ENCODE results near the gene AKAP4.

AKAP4 gene

GRCh38 chrX:50165727-50166126, 35.1 kb downstream of the AKAP4 start:
- H3K4me3 ChIP-seq (replicated peaks in 1 of 2; ENCODE audit: low read depth in 2 of 2, low read length in 2 of 2) = no peak overlapping the region
- no peak for TF ChIP-seq CTCF (IDR thresholded peaks at IDR 0.05; ENCODE audit: low read depth, low read length)
- DNase-seq (ENCODE audit: low read depth in 2 of 2) = no peak

- TF ChIP-seq CTCF (IDR thresholded peaks at IDR 0.05; ENCODE audit: low read depth, low read length) = no peak
- peak in 1 of 2 donors; percentile 42 for DNase-seq (ENCODE audit: low read depth in 2 of 2)
Observed at GRCh38 chrX:50161127-50161526, 39.7 kb downstream of the AKAP4 start.

GRCh38 chrX:50158593-50158992, 42.2 kb downstream of the AKAP4 start:
- no peak for DNase-seq (ENCODE audit: low read depth in 2 of 2)
- no peak overlapping the region for H3K4me3 ChIP-seq (replicated peaks in 1 of 2; ENCODE audit: low read depth in 2 of 2, low read length in 2 of 2)
- TF ChIP-seq CTCF (IDR thresholded peaks at IDR 0.05; ENCODE audit: low read depth, low read length) = no peak

More at GRCh38 chrX:50161127-50161526, 39.7 kb downstream of the AKAP4 start:
- H3K4me3 ChIP-seq (replicated peaks in 1 of 2; ENCODE audit: low read depth in 2 of 2, low read length in 2 of 2) = no peak overlapping the region

- H3K4me3 ChIP-seq (replicated peaks in 1 of 2; ENCODE audit: low read depth in 2 of 2, low read length in 2 of 2) = no peak overlapping the region
- TF ChIP-seq CTCF (IDR thresholded peaks at IDR 0.05; ENCODE audit: low read depth, low read length) = no peak
- peak; percentile 20 to 23 for DNase-seq (ENCODE audit: low read depth in 2 of 2)
Observed at GRCh38 chrX:50157545-50158135, 43.2 kb downstream of the AKAP4 start.

- DNase-seq (ENCODE audit: low read depth in 2 of 2) = no peak
- H3K4me3 ChIP-seq (replicated peaks in 1 of 2; ENCODE audit: low read depth in 2 of 2, low read length in 2 of 2) = no peak overlapping the region
- TF ChIP-seq CTCF (IDR thresholded peaks at IDR 0.05; ENCODE audit: low read depth, low read length) = no peak
Observed at GRCh38 chrX:50154429-50154828, 46.4 kb downstream of the AKAP4 start.

GRCh38 chrX:50152456-50152855, 48.4 kb downstream of the AKAP4 start:
- no peak for TF ChIP-seq CTCF (IDR thresholded peaks at IDR 0.05; ENCODE audit: low read depth, low read length)
- DNase-seq (ENCODE audit: low read depth in 2 of 2) = no peak
- H3K4me3 ChIP-seq (replicated peaks in 1 of 2; ENCODE audit: low read depth in 2 of 2, low read length in 2 of 2) = no peak overlapping the region

GRCh38 chrX:50147972-50148371, 52.8 kb downstream of the AKAP4 start:
- TF ChIP-seq CTCF (IDR thresholded peaks at IDR 0.05; ENCODE audit: low read depth, low read length) = no peak
- no peak for DNase-seq (ENCODE audit: low read depth in 2 of 2)

More at GRCh38 chrX:50147972-50148371, 52.8 kb downstream of the AKAP4 start:
- H3K4me3 ChIP-seq (replicated peaks in 1 of 2; ENCODE audit: low read depth in 2 of 2, low read length in 2 of 2) = no peak overlapping the region
